GM12878 (cell line): ENCODE measurements around the gene ZNF43. TPM values are rescaled to one million over a fixed set of nuclear protein-coding genes. Genes with fewer than 3 reads are reported as not detected.

Experiments
- ATAC-seq: fragments of 200-7000 bp; cut with Tn5 transposase; 3 replicates; pipeline ENCODE4 v1.9.1; 2020; ENCODE audit warnings: mild to moderate bottlenecking, moderate library complexity
- BruUV-seq: library from RNA; stranded (reverse); fragments of 400-500 nt; replicated peaks from 2 replicates; lab custom pipeline; 2021; lab: Mats Ljungman, UMichigan
- CTCF ChIA-PET: fragments of 300-600 bp; sonication (Branson Sonifier 250); formaldehyde crosslinking; extraction: SDS; loops from one replicate; lab custom pipeline; 2021; ENCODE audit warnings: inconsistent platforms; lab: Yijun Ruan, JAX
- POLR2A ChIA-PET: fragments of 350-600 bp; formaldehyde crosslinking; extraction: SDS; loops from one replicate; lab custom pipeline; 2021; ENCODE audit warnings: inconsistent platforms; lab: Charles Lee
- RAD21 ChIA-PET: fragments of 300-600 bp; sonication (Branson Sonifier 250); formaldehyde crosslinking; loops from one replicate; lab custom pipeline; 2023; ENCODE audit warnings: antibody characterized with exemption; ENCODE audit not compliant: unreplicated experiment; lab: Charles Lee
- SMC1A ChIA-PET: fragments of 300-600 bp; sonication (Branson Sonifier 250); formaldehyde crosslinking; loops from one replicate; lab custom pipeline; 2023; ENCODE audit not compliant: unreplicated experiment, uncharacterized antibody; lab: Charles Lee
- DNase-seq: peaks from one replicate; pipeline ENCODE4 v3.0.0-alpha.2; 2011; ENCODE audit warnings: low read depth, low spot score
- FAIRE-seq: peaks from 3 replicates; lab custom pipeline; 2011; peaks lifted over from hg19 to GRCh38; lab: Jason Lieb, UNC
- H2AFZ ChIP-seq: 2 replicates; pipeline ENCODE4 v1.6.0; 2011; ENCODE audit warnings: low read depth, low read length, control low read depth; ENCODE audit not compliant: control insufficient read depth
- H3K27ac ChIP-seq: 2 replicates; pipeline ENCODE4 v1.5.1; 2011; ENCODE audit warnings: control low read depth; ENCODE audit not compliant: control insufficient read depth, insufficient read depth
- H3K27me3 ChIP-seq, 2 experiments: replicated peaks in 1 of 2; 2 replicates each; pipeline versions ENCODE4 v1.6.0 to v1.6.1; 2011; ENCODE audit warnings: low read length in 1 of 2; ENCODE audit not compliant: control insufficient read depth in 2 of 2, insufficient read depth in 2 of 2
- H3K36me3 ChIP-seq, 2 experiments: 2 replicates each; pipeline ENCODE4 v1.5.1; 2011; ENCODE audit warnings: low read length in 1 of 2; ENCODE audit not compliant: control insufficient read depth in 2 of 2, insufficient read depth in 2 of 2
- H3K4me1 ChIP-seq: 2 replicates; pipeline ENCODE4 v1.6.1; 2011; ENCODE audit warnings: mild to moderate bottlenecking, low read length, moderate library complexity, mixed read lengths; ENCODE audit not compliant: control insufficient read depth, insufficient read depth
- H3K4me2 ChIP-seq: 2 replicates; pipeline ENCODE4 v1.6.0; 2011; ENCODE audit warnings: control low read depth; ENCODE audit not compliant: control insufficient read depth, insufficient read depth
- H3K4me3 ChIP-seq: fragments of 200-600 bp; sonication (generic); 2 replicates; pipeline ENCODE4 v1.5.1; 2016
- H3K79me2 ChIP-seq: 2 replicates; pipeline ENCODE4 v1.6.0; 2011; ENCODE audit warnings: low read length; ENCODE audit not compliant: control insufficient read depth, insufficient read depth
- H3K9ac ChIP-seq: 2 replicates; pipeline ENCODE4 v1.8.0; 2011; ENCODE audit warnings: low read length, control low read depth, mixed read lengths; ENCODE audit not compliant: control insufficient read depth, insufficient read depth
- H3K9me3 ChIP-seq: replicated peaks from 3 replicates; pipeline ENCODE4 v1.5.1; 2011; ENCODE audit warnings: mild to moderate bottlenecking, low read length; ENCODE audit not compliant: control insufficient read depth, insufficient read depth
- H4K20me1 ChIP-seq: 2 replicates; pipeline ENCODE4 v1.6.0; 2011; ENCODE audit not compliant: control insufficient read depth, insufficient read depth
- BHLHE40 ChIP-seq, 2 experiments: fragments of 450-650 bp in 1 of 2; IDR thresholded peaks; 2 replicates each; pipeline ENCODE4 v1.6.1; 2011 to 2017; ENCODE audit warnings: low read depth in 2 of 2, borderline replicate concordance in 1 of 2, improper control_type of control experiment in 1 of 2, low read length in 1 of 2, mild to moderate bottlenecking in 1 of 2
- RFX5 ChIP-seq: IDR thresholded peaks from 2 replicates; pipeline ENCODE4 v1.6.1; 2011; ENCODE audit warnings: low read depth, low read length, improper control_type of control experiment
- WGBS: methylation state at CpG from one replicate; pipeline ENCODE4 v1.1.6; 2016; ENCODE audit warnings: low lambda C conversion rate; ENCODE audit not compliant: insufficient replicate concordance, insufficient coverage; ENCODE audit errors: missing lambda C conversion rate; 5-methylcytosine and 5-hydroxymethylcytosine counted together
- in situ Hi-C: fragments of 300-500 bp; cut with MboI; formaldehyde crosslinking; loops from 9 replicates; pipeline ENCODE4 v1.14.3; 2018; ENCODE audit warnings: mixed read lengths
- intact Hi-C: fragments of 100-400 bp; cut with micrococcal nuclease; formaldehyde crosslinking; loops from one replicate; pipeline ENCODE4 v1.14.2; 2022; ENCODE audit not compliant: unreplicated experiment
- polyA plus RNA-seq, 11 experiments: library from polyadenylated mRNA; depleted of rRNA in 4 of 11; unstranded in 6 of 11; stranded (reverse) in 5 of 11; fragments of >200 nt; fragmentation: Nextera tagmentation in 4 of 11; fragmentation: Illumina TruSeq in 1 of 11; extraction: Ambion mirVana in 4 of 11; extraction: Trizol in 1 of 11; gene quantifications; 1 replicate in 1 of 11; 2 replicates in 10 of 11; pipeline versions ENCODE4 v1.2.1 to v1.2.3, GENCODE V29; 2011 to 2016; ENCODE audit warnings: inconsistent platforms in 2 of 11, missing spikeins in 2 of 11, low read depth in 1 of 11
- total RNA-seq, 4 experiments: library from RNA; depleted of rRNA in 3 of 4; stranded (reverse); fragments of >200 nt in 3 of 4; fragmentation: Illumina TruSeq in 1 of 4; extraction: Trizol in 1 of 4; gene quantifications; 2 replicates each; pipeline versions ENCODE4 v1.2.1 to v1.2.3, GENCODE V29; 2013 to 2021
- TF ChIP-seq, protein P1 (sequence below): fragments of 450-650 bp; IDR thresholded peaks from 2 replicates; pipeline ENCODE4 v1.6.1; 2017; ENCODE audit warnings: mild to moderate bottlenecking, moderate library complexity

ZNF43 gene
- total and polyA plus RNA-seq, 10 of the 15 experiments (the other 5 are each of a cell fraction or from before 2014, with no cell fraction given) = 0.07 to 1.0 (median 0.38) TPM

DNA sequence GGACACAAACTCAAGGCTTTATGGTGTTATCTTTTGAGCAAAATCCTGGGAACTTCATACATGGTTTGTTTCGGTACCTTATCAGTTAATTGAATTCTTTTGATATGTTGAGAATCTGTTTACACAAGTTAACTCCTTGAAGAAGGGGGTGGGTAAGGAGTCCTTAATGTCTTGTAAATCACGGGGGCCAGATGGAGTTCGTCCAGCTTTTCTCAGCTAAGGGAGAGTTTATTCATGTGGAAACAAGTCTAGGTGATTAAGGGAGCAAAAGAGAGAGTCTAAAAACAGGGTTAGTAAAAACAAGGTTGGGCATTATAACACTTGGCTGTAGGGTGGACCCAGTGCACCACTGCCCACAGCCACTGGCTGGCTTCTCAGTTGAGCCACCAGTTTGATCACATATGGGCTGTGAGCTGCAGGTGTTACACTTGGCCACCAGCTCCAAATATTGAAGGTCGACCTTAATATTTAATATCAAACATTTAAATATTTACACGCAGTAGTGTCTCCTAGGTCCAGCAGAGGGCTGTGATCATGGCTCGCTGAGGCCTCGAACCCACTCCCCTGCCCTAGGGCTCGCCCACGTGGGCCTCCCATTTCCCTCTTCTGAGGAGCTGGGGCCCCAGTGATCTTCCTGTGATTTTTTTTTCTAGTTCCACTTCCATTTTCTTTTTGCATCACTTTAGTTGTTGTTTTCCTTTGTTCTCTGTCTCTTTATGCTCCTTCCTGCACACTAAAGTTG is 21.0 kb upstream of the ZNF43 start:
- TF ChIP-seq BHLHE40 (IDR thresholded peaks at IDR 0.05; ENCODE audit: borderline replicate concordance in 1 of 2, low read depth in 2 of 2, low read length in 1 of 2) (no peak), RFX5 (no peak)
- TF ChIP-seq, protein P1, sequence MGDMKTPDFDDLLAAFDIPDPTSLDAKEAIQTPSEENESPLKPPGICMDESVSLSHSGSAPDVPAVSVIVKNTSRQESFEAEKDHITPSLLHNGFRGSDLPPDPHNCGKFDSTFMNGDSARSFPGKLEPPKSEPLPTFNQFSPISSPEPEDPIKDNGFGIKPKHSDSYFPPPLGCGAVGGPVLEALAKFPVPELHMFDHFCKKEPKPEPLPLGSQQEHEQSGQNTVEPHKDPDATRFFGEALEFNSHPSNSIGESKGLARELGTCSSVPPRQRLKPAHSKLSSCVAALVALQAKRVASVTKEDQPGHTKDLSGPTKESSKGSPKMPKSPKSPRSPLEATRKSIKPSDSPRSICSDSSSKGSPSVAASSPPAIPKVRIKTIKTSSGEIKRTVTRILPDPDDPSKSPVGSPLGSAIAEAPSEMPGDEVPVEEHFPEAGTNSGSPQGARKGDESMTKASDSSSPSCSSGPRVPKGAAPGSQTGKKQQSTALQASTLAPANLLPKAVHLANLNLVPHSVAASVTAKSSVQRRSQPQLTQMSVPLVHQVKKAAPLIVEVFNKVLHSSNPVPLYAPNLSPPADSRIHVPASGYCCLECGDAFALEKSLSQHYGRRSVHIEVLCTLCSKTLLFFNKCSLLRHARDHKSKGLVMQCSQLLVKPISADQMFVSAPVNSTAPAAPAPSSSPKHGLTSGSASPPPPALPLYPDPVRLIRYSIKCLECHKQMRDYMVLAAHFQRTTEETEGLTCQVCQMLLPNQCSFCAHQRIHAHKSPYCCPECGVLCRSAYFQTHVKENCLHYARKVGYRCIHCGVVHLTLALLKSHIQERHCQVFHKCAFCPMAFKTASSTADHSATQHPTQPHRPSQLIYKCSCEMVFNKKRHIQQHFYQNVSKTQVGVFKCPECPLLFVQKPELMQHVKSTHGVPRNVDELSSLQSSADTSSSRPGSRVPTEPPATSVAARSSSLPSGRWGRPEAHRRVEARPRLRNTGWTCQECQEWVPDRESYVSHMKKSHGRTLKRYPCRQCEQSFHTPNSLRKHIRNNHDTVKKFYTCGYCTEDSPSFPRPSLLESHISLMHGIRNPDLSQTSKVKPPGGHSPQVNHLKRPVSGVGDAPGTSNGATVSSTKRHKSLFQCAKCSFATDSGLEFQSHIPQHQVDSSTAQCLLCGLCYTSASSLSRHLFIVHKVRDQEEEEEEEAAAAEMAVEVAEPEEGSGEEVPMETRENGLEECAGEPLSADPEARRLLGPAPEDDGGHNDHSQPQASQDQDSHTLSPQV = no peak
- Histone ChIP-seq H3K4me1 (no peaks in the 10 kb centered on the region), H3K36me3 (no peaks in the 10 kb centered on the region), H2AFZ (no peak overlapping the region), H3K27me3 (no peaks in the 10 kb centered on the region), H3K9ac (no peak overlapping the region), H4K20me1 (no peaks in the 10 kb centered on the region), H3K27ac (no peak overlapping the region), H3K4me3 (no peak overlapping the region), H3K9me3 (peaks cover 2% of the 10 kb centered on the region; the same call in 2 of the 3 replicates), H3K79me2 (no peaks in the 10 kb centered on the region), H3K4me2 (no peak overlapping the region)
- ATAC-seq (no peak), DNase-seq (no peak), FAIRE-seq (no peak)
- ChIA-PET POLR2A (no interaction called here), SMC1A (no interaction called here), RAD21 (no interaction called here), CTCF (no interaction called here)
- intact Hi-C loops (no loop called here), in situ Hi-C loops (no loop called here)
- no TSS peak for BruUV-seq
- 24% methylated on average over 9 of the region's 9 CpGs for WGBS
